HFF-Myc (cell line): Measurements from ENCODE around the gene TNIP1.

Experiments
- DNase-seq: peaks from one replicate; pipeline ENCODE4 v3.0.0-alpha.2; 2011; ENCODE audit warnings: low read depth; ENCODE audit errors: extremely low read depth
- H3K4me3 ChIP-seq: replicated peaks from 2 replicates; pipeline ENCODE4 v1.5.1; 2011; ENCODE audit warnings: low read depth, mild to moderate bottlenecking, control low read depth, low read length
- CTCF ChIP-seq: IDR thresholded peaks from 2 replicates; pipeline ENCODE4 v1.5.1; 2012; ENCODE audit warnings: mild to moderate bottlenecking, low read depth, low read length, control low read depth; ENCODE audit errors: missing control alignments

TNIP1 gene

GRCh38 chr5:151080613-151081430 lies at the start of gene TNIP1:
Gene TNIP1 (minus strand): TSS chr5:151081034. CDS start chr5:151065095, 15,939 bp downstream.
- no peak for DNase-seq
- no peak for TF ChIP-seq CTCF
- peak within 1 kb of the TSS; percentile 82 for H3K4me3 ChIP-seq

- no peak for TF ChIP-seq CTCF
- H3K4me3 ChIP-seq, result no peak overlapping the region
- no peak for DNase-seq
These were observed 49.5 kb upstream of the TNIP1 start for GRCh38 chr5:151130235-151130921.

- no peak for TF ChIP-seq CTCF
- DNase-seq, result no peak
- no peak overlapping the region for H3K4me3 ChIP-seq
These were observed 48.0 kb upstream of the TNIP1 start for GRCh38 chr5:151128817-151129216.

- no peak for DNase-seq
- no peak overlapping the region for H3K4me3 ChIP-seq
- no peak for TF ChIP-seq CTCF
These were observed 47.1 kb upstream of the TNIP1 start for GRCh38 chr5:151127926-151128325.

GRCh38 chr5:151126199-151126645 lies 45.4 kb upstream of the TNIP1 start:
- H3K4me3 ChIP-seq, result no peak overlapping the region
- DNase-seq, result peak; percentile 36
- TF ChIP-seq CTCF, result peak; percentile 80

- no peak overlapping the region for H3K4me3 ChIP-seq
- TF ChIP-seq CTCF, result no peak
- DNase-seq, result no peak
These were observed 44.6 kb upstream of the TNIP1 start for GRCh38 chr5:151125421-151125820.
